OCI-LY7 (cell line): ENCODE measurements around the gene ACOT11.

ENCODE experiments used
- CTCF ChIP-seq: fragments of 200-600 bp; sonication (generic); conservative IDR thresholded peaks from 2 replicates; pipeline ENCODE4 v1.5.1; 2014; ENCODE audit warnings: mild to moderate bottlenecking, antibody characterized with exemption, low read length, moderate library complexity, mixed read lengths
- EZH2phosphoT487 ChIP-seq: fragments of 200-600 bp; sonication (generic); IDR thresholded peaks from 2 replicates; pipeline ENCODE4 v1.6.1; 2018; ENCODE audit warnings: low read depth, borderline replicate concordance, mild to moderate bottlenecking, mixed run types, antibody characterized with exemption, low read length, moderate library complexity, mixed read lengths

DNA sequence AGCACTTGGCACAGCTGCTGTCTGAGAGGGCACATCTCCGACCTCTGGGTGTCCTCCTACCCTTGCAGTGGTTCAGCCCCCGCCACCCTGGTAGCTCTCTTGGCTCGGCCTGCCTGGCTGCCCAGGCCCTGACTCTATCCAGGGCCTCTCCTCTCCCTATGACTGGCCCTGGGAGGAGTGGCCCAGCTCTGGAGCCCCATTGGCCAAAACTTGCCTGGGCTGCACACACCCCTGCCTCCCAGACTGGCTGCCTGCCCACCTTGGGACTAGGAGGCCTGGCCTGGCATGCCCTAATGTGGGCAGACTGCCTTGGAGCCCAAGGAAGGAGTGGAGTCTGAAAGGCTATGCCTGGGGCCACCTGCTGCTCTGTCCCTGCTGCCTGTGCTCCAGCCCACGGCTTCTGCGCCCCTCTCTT is 33.6 kb downstream of the ACOT11 start:
- TF ChIP-seq CTCF (no peak), EZH2phosphoT487 (no peak)
